Right lung (tissue), 10 donors: ENCODE data around the gene ZNF660. TPM values are rescaled to one million over a fixed set of nuclear protein-coding genes. Genes with fewer than 3 reads are reported as not detected.
"Not testable (repeated sequence)": the region's sequence is repeated elsewhere in the genome, so short reads cannot be mapped to it uniquely, and the experiment has no call there.

Experiments used
- DNase-seq, 2 donors: peaks; one replicate each; pipeline ENCODE4 v3.0.0-alpha.2; 2013
- long read RNA-seq, 8 donors: transcript quantifications; one replicate each; lab custom pipeline, GENCODE V29; 2026
- polyA plus RNA-seq, 5 donors: library from polyadenylated mRNA; unstranded; fragments of 120-200 nt; gene quantifications; one replicate each; pipeline versions ENCODE4 v1.2.1 to v1.2.3, GENCODE V29; 2013; ENCODE audit warnings: inconsistent platforms in 1 of 5, low replicate concordance in 1 of 5; ENCODE audit not compliant: insufficient read length in 5 of 5, insufficient read depth in 1 of 5

Gene ZNF660
- 10 to 100 TPM in 4 of 5 donors, 1 to 10 TPM in 1; 9.5 to 27.0 (median 24.3) TPM for polyA plus RNA-seq
- long read RNA-seq, donor 1, full-length matches to known transcripts = 8 of 14 reads
- long read RNA-seq, donor 1, partial matches to known transcripts = 6 of 14 reads
- long read RNA-seq, donor 1, other reads (novel, unspliced or antisense) = 0 of 14 reads
- long read RNA-seq, donor 2, partial matches to known transcripts = 0 of 2 reads
- long read RNA-seq, donor 2, other reads (novel, unspliced or antisense) = 0 of 2 reads
- long read RNA-seq, donor 3, full-length matches to known transcripts = 3 of 3 reads
- long read RNA-seq, donor 3, partial matches to known transcripts = 0 of 3 reads
- long read RNA-seq, donor 3, other reads (novel, unspliced or antisense) = 0 of 3 reads
- long read RNA-seq, donor 4, full-length matches to known transcripts = 1 of 1 reads
- long read RNA-seq, donor 4, partial matches to known transcripts = 0 of 1 reads
- long read RNA-seq, donor 4, other reads (novel, unspliced or antisense) = 0 of 1 reads
- long read RNA-seq, donor 5, full-length matches to known transcripts = 8 of 8 reads
- long read RNA-seq, donor 5, partial matches to known transcripts = 0 of 8 reads
- long read RNA-seq, donor 5, other reads (novel, unspliced or antisense) = 0 of 8 reads
- long read RNA-seq, donor 6, full-length matches to known transcripts = 4 of 4 reads
- long read RNA-seq, donor 6, partial matches to known transcripts = 0 of 4 reads
- long read RNA-seq, donor 6, other reads (novel, unspliced or antisense) = 0 of 4 reads
- long read RNA-seq, donor 7, full-length matches to known transcripts = 3 of 3 reads
- long read RNA-seq, donor 7, partial matches to known transcripts = 0 of 3 reads
- long read RNA-seq, donor 7, other reads (novel, unspliced or antisense) = 0 of 3 reads
- long read RNA-seq, donor 8 = 0 reads

- DNase-seq = peak; percentile 87 to 90
Measured at GRCh38 chr3:44584646-44585501, at the start of gene ZNF660. Gene ZNF660 (plus strand): TSS chr3:44584964. CDS start chr3:44594194, 9,230 bp downstream.

- DNase-seq = no peak
Measured at GRCh38 chr3:44535364-44535763, 49.4 kb upstream of the ZNF660 start.

GRCh38 chr3:44544811-44545210 is 40.0 kb upstream of the ZNF660 start:
- not testable (repeated sequence) for DNase-seq

- DNase-seq = peak; percentile 60 to 68
Measured at GRCh38 chr3:44554626-44555592, 29.9 kb upstream of the ZNF660 start, which contains the start of gene ZKSCAN7. Gene ZKSCAN7 (plus strand): TSS chr3:44555193. CDS start chr3:44557048, 1,855 bp downstream.

GRCh38 chr3:44555723-44556122 is 29.0 kb upstream of the ZNF660 start:
- DNase-seq = peak in 1 of 2 donors; percentile 2

- DNase-seq = no peak
Measured at GRCh38 chr3:44557074-44557473, 27.7 kb upstream of the ZNF660 start.

- no peak for DNase-seq
Measured at GRCh38 chr3:44561076-44561475, 23.7 kb upstream of the ZNF660 start.

- DNase-seq = no peak
Measured at GRCh38 chr3:44562147-44562546, 22.6 kb upstream of the ZNF660 start.

GRCh38 chr3:44568561-44568960 is 16.2 kb upstream of the ZNF660 start:
- no peak for DNase-seq

- DNase-seq = no peak
Measured at GRCh38 chr3:44571024-44571423, 13.7 kb upstream of the ZNF660 start.

GRCh38 chr3:44576613-44577012 is 8.2 kb upstream of the ZNF660 start:
- peak; percentile 64 to 77 for DNase-seq

- DNase-seq = not testable (repeated sequence)
Measured at GRCh38 chr3:44577354-44577952, 7.3 kb upstream of the ZNF660 start.

GRCh38 chr3:44578316-44578715 is 6.4 kb upstream of the ZNF660 start:
- not testable (repeated sequence) for DNase-seq

GRCh38 chr3:44578924-44579515 is 5.7 kb upstream of the ZNF660 start:
- DNase-seq = not testable (repeated sequence)

GRCh38 chr3:44579749-44580148 is 5.0 kb upstream of the ZNF660 start:
- not testable (repeated sequence) for DNase-seq

GRCh38 chr3:44580971-44581370 is 3.8 kb upstream of the ZNF660 start:
- not testable (repeated sequence) for DNase-seq

- DNase-seq = peak; percentile 17 to 42
Measured at GRCh38 chr3:44596621-44597020, 11.9 kb downstream of the ZNF660 start.

- no peak for DNase-seq
Measured at GRCh38 chr3:44601749-44602148, 17.0 kb downstream of the ZNF660 start.

- no peak for DNase-seq
Measured at GRCh38 chr3:44612678-44613077, 27.9 kb downstream of the ZNF660 start.
